DND-41 (cell line): ENCODE measurements around the gene OR12D3.

Experiments used
- ATAC-seq: fragments of 200-7000 bp; cut with Tn5 transposase; 3 replicates; pipeline ENCODE4 v1.9.1; 2021; ENCODE audit warnings: low read depth; ENCODE audit not compliant: insufficient read depth
- DNase-seq: peaks from one replicate; pipeline ENCODE4 v3.0.0-alpha.2; 2020
- H2AFZ ChIP-seq: 2 replicates; pipeline ENCODE4 v1.6.0; 2012; ENCODE audit warnings: low read depth, low read length
- H3K27ac ChIP-seq: 2 replicates; pipeline ENCODE4 v1.5.1; 2012; ENCODE audit warnings: low read length, inconsistent platforms
- H3K27me3 ChIP-seq: fragments of 200-600 bp; sonication (generic); 2 replicates; pipeline ENCODE4 v1.6.0; 2012; ENCODE audit warnings: low read length, mild to moderate bottlenecking, inconsistent platforms; ENCODE audit not compliant: insufficient read depth, poor library complexity
- H3K36me3 ChIP-seq: 2 replicates; pipeline ENCODE4 v1.5.1; 2012; ENCODE audit warnings: low read length, inconsistent platforms; ENCODE audit not compliant: insufficient read depth
- H3K4me1 ChIP-seq: 2 replicates; pipeline ENCODE4 v1.5.1; 2012; ENCODE audit warnings: mild to moderate bottlenecking, low read length; ENCODE audit not compliant: insufficient read depth
- H3K4me2 ChIP-seq: 2 replicates; pipeline ENCODE4 v1.6.0; 2012; ENCODE audit warnings: mild to moderate bottlenecking, moderate library complexity, low read length, inconsistent platforms; ENCODE audit not compliant: insufficient read depth
- H3K4me3 ChIP-seq, 2 experiments: fragments of 200-600 bp in 1 of 2; shearing (Covaris generic) in 1 of 2; 2 replicates each; pipeline ENCODE4 v1.5.1; 2012 to 2016; ENCODE audit warnings: inconsistent platforms in 2 of 2, low read length in 2 of 2, mild to moderate bottlenecking in 2 of 2, low read depth in 1 of 2, moderate library complexity in 1 of 2
- H3K79me2 ChIP-seq: 2 replicates; pipeline ENCODE4 v1.6.0; 2012; ENCODE audit warnings: low read length, inconsistent platforms; ENCODE audit not compliant: insufficient read depth
- H3K9ac ChIP-seq: 2 replicates; pipeline ENCODE4 v1.6.0; 2012; ENCODE audit warnings: low read depth, mild to moderate bottlenecking, inconsistent platforms, low read length, moderate library complexity
- H3K9me3 ChIP-seq: 2 replicates; pipeline ENCODE4 v1.5.1; 2012; ENCODE audit warnings: low read length, moderate library complexity, mild to moderate bottlenecking, inconsistent platforms; ENCODE audit not compliant: insufficient read depth, severe bottlenecking
- H4K20me1 ChIP-seq: 2 replicates; pipeline ENCODE4 v1.6.0; 2012; ENCODE audit warnings: low read length; ENCODE audit not compliant: insufficient read depth
- EZH2 ChIP-seq: IDR thresholded peaks from 3 replicates; pipeline ENCODE4 v1.6.1; 2012; ENCODE audit warnings: borderline replicate concordance, low read depth, mild to moderate bottlenecking, moderate library complexity, low read length, inconsistent platforms; ENCODE audit not compliant: severe bottlenecking
- TF ChIP-seq, protein P1 (sequence below): IDR thresholded peaks from 2 replicates; pipeline ENCODE4 v1.5.1; 2012; ENCODE audit warnings: borderline replicate concordance, low read length, moderate library complexity, mild to moderate bottlenecking; ENCODE audit not compliant: poor library complexity, severe bottlenecking; ENCODE audit errors: extremely low read depth

Gene OR12D3, protein sequence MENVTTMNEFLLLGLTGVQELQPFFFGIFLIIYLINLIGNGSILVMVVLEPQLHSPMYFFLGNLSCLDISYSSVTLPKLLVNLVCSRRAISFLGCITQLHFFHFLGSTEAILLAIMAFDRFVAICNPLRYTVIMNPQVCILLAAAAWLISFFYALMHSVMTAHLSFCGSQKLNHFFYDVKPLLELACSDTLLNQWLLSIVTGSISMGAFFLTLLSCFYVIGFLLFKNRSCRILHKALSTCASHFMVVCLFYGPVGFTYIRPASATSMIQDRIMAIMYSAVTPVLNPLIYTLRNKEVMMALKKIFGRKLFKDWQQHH

DNA sequence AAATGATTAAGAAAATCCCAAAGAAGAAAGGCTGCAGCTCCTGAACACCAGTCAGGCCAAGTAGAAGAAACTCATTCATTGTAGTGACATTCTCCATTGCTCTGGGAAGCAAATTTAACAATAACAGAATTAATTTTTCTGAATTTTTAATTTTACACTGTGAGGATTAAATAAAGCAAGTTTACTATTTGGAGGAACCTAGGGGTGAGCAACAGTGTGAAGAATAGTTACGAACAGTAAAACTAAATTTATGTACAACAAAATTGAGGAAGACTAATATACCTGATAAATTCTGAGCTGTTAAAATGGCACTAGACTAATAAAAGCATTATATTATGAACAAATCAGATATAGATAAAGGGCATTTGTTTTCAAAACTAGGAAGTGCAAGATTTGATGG lies at the start of gene OR12D3:
OR12D3 (minus strand) TSS at position 101 of the 400 bp plus-strand sequence; CDS start at position 97, 4 bp downstream.
- peaks cover 5% of the 10 kb centered on the region for H3K27me3 ChIP-seq
- H3K4me3 ChIP-seq = no peak within 1 kb of the TSS
- no peaks in the 10 kb centered on the region for H3K4me1 ChIP-seq
- H3K36me3 ChIP-seq = no peaks in the 10 kb centered on the region
- no peak within 1 kb of the TSS for H2AFZ ChIP-seq
- DNase-seq (no peak), ATAC-seq (no peak)
- no peaks in the 10 kb centered on the region for H3K79me2 ChIP-seq
- no peak within 1 kb of the TSS for H3K4me2 ChIP-seq
- TF ChIP-seq EZH2 = no peak
- TF ChIP-seq, protein P1, sequence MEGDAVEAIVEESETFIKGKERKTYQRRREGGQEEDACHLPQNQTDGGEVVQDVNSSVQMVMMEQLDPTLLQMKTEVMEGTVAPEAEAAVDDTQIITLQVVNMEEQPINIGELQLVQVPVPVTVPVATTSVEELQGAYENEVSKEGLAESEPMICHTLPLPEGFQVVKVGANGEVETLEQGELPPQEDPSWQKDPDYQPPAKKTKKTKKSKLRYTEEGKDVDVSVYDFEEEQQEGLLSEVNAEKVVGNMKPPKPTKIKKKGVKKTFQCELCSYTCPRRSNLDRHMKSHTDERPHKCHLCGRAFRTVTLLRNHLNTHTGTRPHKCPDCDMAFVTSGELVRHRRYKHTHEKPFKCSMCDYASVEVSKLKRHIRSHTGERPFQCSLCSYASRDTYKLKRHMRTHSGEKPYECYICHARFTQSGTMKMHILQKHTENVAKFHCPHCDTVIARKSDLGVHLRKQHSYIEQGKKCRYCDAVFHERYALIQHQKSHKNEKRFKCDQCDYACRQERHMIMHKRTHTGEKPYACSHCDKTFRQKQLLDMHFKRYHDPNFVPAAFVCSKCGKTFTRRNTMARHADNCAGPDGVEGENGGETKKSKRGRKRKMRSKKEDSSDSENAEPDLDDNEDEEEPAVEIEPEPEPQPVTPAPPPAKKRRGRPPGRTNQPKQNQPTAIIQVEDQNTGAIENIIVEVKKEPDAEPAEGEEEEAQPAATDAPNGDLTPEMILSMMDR = no peak
- H4K20me1 ChIP-seq = no peaks in the 10 kb centered on the region
- H3K9me3 ChIP-seq = no peaks in the 10 kb centered on the region
- H3K27ac ChIP-seq = no peak within 1 kb of the TSS
- no peak within 1 kb of the TSS for H3K9ac ChIP-seq

DNA sequence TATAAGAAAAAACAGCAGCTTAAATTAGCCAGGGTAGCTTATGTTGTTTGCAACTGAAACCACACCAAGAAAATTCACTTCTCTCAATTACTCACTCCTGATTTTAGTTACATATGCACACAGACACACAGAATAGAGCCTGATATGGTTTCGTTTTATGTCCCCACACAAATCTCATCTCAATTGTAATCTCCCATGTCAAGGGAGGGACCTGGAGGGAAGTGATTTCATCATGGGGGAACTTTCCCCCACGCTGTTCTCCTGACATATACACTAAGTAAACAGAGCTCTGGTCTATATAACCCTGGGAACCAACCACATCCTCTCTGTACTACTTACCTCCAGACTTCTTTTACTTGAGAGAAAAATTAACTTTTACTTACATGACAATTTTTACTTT lies 49.5 kb upstream of the OR12D3 start:
- H3K9ac ChIP-seq = no peak overlapping the region
- no peak overlapping the region for H3K4me2 ChIP-seq
- H3K27ac ChIP-seq = no peak overlapping the region
- H3K79me2 ChIP-seq = no peaks in the 10 kb centered on the region
- DNase-seq = no peak
- TF ChIP-seq EZH2 = no peak
- TF ChIP-seq, protein P1 = no peak
- no peaks in the 10 kb centered on the region for H3K36me3 ChIP-seq
- no peaks in the 10 kb centered on the region for H3K4me1 ChIP-seq
- H3K4me3 ChIP-seq = no peak overlapping the region
- H2AFZ ChIP-seq = no peak overlapping the region
- no peaks in the 10 kb centered on the region for H4K20me1 ChIP-seq
- H3K27me3 ChIP-seq = peaks cover 2% of the 10 kb centered on the region
- ATAC-seq = no peak
- no peaks in the 10 kb centered on the region for H3K9me3 ChIP-seq

DNA sequence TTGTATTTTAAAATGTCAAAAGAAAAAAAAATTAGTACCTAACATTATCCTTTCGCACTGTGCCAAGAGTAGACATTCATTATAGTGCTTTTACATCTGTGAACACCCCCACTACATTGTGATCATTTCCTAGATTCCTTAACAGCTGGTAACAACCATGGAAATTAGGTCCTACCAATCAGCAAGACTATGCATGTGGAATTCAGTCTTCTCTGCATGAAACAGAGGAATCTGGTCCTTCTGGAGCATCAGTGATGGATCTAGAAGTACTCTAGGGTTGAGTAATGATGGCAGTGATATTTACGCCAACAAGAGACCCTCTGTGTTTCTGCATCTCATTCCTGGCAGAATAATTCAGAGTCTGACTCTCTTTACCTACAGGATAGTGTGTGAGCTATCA lies 49.1 kb upstream of the OR12D3 start:
- no peak overlapping the region for H3K9ac ChIP-seq
- no peak for DNase-seq
- no peaks in the 10 kb centered on the region for H4K20me1 ChIP-seq
- no peak for TF ChIP-seq EZH2
- TF ChIP-seq, protein P1 = no peak
- H2AFZ ChIP-seq = no peak overlapping the region
- no peak overlapping the region for H3K4me2 ChIP-seq
- H3K27ac ChIP-seq = no peak overlapping the region
- no peaks in the 10 kb centered on the region for H3K9me3 ChIP-seq
- H3K4me3 ChIP-seq = no peak overlapping the region
- H3K4me1 ChIP-seq = no peaks in the 10 kb centered on the region
- H3K79me2 ChIP-seq = no peaks in the 10 kb centered on the region
- no peak for ATAC-seq
- H3K36me3 ChIP-seq = no peaks in the 10 kb centered on the region
- peaks cover 2% of the 10 kb centered on the region for H3K27me3 ChIP-seq

DNA sequence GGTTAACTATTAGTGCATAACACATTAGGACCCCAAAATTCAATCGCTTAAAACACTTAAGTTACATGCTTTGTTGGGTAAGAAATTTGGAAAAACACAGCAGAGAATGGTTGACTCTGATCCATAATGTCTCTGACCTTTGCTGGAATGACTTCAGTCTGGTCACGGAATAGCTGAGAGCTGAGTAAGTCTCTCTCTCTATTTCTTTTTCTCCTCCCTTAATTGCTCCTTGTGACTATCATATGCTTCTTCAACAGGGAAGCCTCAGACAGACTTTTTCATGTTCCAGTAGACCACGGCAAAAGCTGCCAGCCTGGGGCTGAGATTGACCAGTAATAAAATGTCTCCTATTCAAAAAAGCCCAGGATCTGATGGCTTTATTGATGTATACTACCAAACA lies 44.4 kb upstream of the OR12D3 start:
- no peak overlapping the region for H2AFZ ChIP-seq
- H3K36me3 ChIP-seq = no peaks in the 10 kb centered on the region
- ATAC-seq (no peak), DNase-seq (no peak)
- TF ChIP-seq, protein P1 = no peak
- no peak for TF ChIP-seq EZH2
- H3K27me3 ChIP-seq = peaks cover 8% of the 10 kb centered on the region
- no peaks in the 10 kb centered on the region for H3K4me1 ChIP-seq
- H3K4me2 ChIP-seq = no peak overlapping the region
- no peaks in the 10 kb centered on the region for H3K79me2 ChIP-seq
- no peaks in the 10 kb centered on the region for H4K20me1 ChIP-seq
- no peak overlapping the region for H3K4me3 ChIP-seq
- no peak overlapping the region for H3K9ac ChIP-seq
- H3K27ac ChIP-seq = no peak overlapping the region
- H3K9me3 ChIP-seq = no peaks in the 10 kb centered on the region
